COR-L47 (cell line): ENCODE measurements around the gene GABRR2.

ENCODE experiments used
- DNase-seq: peaks from one replicate; lab custom pipeline; 2025; lab: John Stamatoyannopoulos, UW

GABRR2 gene

GRCh38 chr6:89315249-89315885, at the start of gene GABRR2:
Gene GABRR2, minus strand, starts transcription at chr6:89315299. Its CDS starts 134 bp downstream, at chr6:89315165.
- no peak for DNase-seq

GRCh38 chr6:89364586-89364985, 49.5 kb upstream of the GABRR2 start:
- DNase-seq, result no peak

- no peak for DNase-seq
Measured at GRCh38 chr6:89361171-89361570, 46.1 kb upstream of the GABRR2 start.

GRCh38 chr6:89360415-89360999, 45.4 kb upstream of the GABRR2 start:
- no peak for DNase-seq

- DNase-seq, result no peak
Measured at GRCh38 chr6:89359561-89359960, 44.5 kb upstream of the GABRR2 start.

GRCh38 chr6:89357390-89357789, 42.3 kb upstream of the GABRR2 start:
- no peak for DNase-seq

GRCh38 chr6:89356642-89357170, 41.6 kb upstream of the GABRR2 start:
- no peak for DNase-seq

- no peak for DNase-seq
Measured at GRCh38 chr6:89355511-89356194, 40.6 kb upstream of the GABRR2 start.

GRCh38 chr6:89353702-89354392, 38.7 kb upstream of the GABRR2 start:
- DNase-seq, result no peak

GRCh38 chr6:89353118-89353556, 38.0 kb upstream of the GABRR2 start:
- no peak for DNase-seq

- peak; percentile 72 for DNase-seq
Measured at GRCh38 chr6:89352278-89353117, 37.4 kb upstream of the GABRR2 start, which contains the start of gene UBE2J1. Gene UBE2J1, minus strand, starts transcription at chr6:89352722. Its CDS starts 153 bp downstream, at chr6:89352569.

GRCh38 chr6:89351671-89352277, 36.7 kb upstream of the GABRR2 start:
- DNase-seq, result peak; percentile 14

GRCh38 chr6:89350281-89350966, 35.3 kb upstream of the GABRR2 start:
- no peak for DNase-seq

GRCh38 chr6:89348372-89348771, 33.3 kb upstream of the GABRR2 start:
- DNase-seq, result no peak

GRCh38 chr6:89347825-89348224, 32.7 kb upstream of the GABRR2 start:
- no peak for DNase-seq

- no peak for DNase-seq
Measured at GRCh38 chr6:89346433-89346832, 31.3 kb upstream of the GABRR2 start.

GRCh38 chr6:89339565-89339964, 24.5 kb upstream of the GABRR2 start:
- no peak for DNase-seq

- no peak for DNase-seq
Measured at GRCh38 chr6:89335164-89335563, 20.1 kb upstream of the GABRR2 start.

GRCh38 chr6:89330910-89331309, 15.8 kb upstream of the GABRR2 start:
- no peak for DNase-seq

- DNase-seq, result no peak
Measured at GRCh38 chr6:89328976-89329375, 13.9 kb upstream of the GABRR2 start.
